Kidney tubule cell (primary cell): ENCODE measurements around the gene TARP.

Source experiments
- DNase-seq: peaks from one replicate; pipeline ENCODE4 v3.0.0-alpha.2; 2018; ENCODE audit warnings: low spot score

TARP gene

DNA sequence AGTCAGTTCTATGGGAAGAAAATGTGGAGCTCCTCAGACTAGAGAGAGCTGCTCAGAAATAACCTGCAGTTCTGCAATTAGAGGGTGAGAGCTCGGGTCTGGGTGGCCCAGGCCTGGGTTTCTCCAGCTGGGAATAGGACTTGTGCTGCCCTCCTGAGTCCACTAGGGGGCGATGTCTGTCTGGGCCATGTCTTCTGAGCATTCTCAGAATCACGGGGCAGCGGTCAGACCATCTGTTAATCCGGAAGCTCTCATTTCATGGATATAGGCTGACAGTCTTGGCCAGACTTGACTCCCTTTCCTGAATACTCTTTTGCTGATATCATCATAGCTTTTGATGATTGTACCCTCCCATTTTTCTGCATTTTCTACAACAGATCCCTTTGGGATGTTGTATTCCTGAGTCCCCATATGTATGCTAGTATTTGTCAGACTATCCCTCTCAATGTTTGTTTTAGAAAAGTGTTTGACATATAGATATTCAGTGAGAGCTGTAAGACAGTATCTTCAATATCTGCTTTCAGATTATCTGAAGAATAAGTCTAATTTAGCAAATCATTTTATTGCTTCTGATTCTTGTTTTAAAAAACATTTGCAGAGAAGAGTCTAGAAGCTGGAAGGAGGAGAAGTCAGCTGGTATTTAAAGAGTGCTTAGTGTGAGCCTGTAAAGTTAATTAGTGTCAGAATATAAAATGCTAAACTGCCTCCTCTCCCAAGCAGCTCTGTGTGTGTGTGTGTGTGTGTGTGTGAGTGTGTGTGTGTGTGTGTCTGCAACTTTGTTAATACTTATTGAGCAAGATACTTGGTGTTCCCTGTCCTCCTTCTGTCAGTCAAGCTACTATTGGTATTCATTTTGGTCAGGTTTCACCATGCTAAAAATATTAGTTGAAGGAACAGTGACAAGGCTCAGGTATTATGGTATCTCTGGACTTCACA is 57.4 kb downstream of the TARP start:
- DNase-seq = peak; percentile 85

DNA sequence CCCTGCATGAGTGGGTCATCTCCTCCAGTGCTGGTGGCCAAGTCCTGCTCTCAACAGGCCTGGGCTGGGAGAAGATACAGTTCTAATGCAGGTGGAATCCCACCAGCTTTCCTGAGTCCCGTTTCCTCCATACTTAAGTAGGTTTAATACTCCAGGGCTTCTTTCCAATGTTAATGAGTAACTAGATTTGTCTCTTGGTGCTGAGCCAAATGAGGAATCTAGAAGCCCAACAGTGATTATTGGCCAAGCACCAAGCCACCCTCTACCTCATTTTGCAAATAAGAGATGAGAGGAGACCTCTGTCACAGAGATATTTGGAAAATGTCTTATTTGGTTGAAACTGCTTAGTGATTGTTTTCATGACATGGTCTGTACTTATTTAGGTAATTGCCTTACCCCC is 58.3 kb downstream of the TARP start:
- DNase-seq = peak; percentile 88

DNA sequence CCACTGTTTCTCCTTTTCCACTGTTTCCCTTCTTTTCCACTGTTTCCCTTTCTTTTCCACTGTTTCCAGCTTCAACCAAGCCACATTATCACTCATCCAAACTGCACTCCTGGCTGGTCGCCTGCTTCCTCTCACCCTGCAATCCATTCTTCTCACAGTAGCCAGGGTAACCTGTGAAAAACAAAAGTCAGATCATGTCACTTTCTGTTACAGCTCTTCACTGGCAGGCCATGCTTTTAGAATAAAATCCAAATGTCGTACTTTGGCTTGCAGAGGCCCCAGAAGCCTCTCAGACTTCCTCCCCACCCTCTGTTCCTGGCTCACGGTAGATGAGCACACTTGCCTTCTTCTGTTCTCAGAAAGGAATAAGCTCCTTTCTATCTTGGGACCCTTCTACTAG is 61.5 kb downstream of the TARP start:
- peak; percentile 31 for DNase-seq

DNA sequence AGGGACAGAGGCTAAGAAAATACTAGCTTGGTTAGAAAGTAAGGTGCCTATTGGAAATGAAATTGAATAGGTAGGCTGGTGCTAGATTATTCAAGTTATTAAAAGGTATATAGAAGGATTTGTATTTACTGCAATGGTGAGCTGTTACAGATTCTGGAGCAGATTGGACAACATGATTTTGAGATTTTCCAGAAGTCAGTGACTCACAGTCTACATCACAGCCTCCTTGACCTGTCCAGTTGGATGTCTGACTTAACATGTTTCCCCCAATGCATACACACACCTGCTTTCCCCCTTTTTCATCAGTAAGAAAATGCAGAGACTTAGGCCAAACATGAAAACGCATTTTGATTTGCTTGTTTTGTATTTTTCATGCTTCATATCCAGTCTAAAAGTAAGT is 62.0 kb downstream of the TARP start:
- DNase-seq = no peak
